Lung (tissue), 12 donors: ENCODE data around the gene PPA2. TPM values are rescaled to one million over a fixed set of nuclear protein-coding genes. Genes with fewer than 3 reads are reported as not detected.

ENCODE experiments used
- ATAC-seq: fragments of 200-7000 bp; cut with Tn5 transposase; one replicate; pipeline ENCODE4 v1.9.1; 2020; ENCODE audit warnings: moderate number of reproducible peaks; ENCODE audit not compliant: insufficient read depth, low FRiP score
- DNase-seq, 3 donors: peaks; one replicate each; pipeline ENCODE4 v3.0.0-alpha.2; 2013 to 2017
- H3K27ac ChIP-seq, 2 donors: one replicate each; pipeline ENCODE4 v1.5.1; 2013; ENCODE audit warnings: mild to moderate bottlenecking in 2 of 2, moderate library complexity in 2 of 2, control low read depth in 1 of 2, inconsistent platforms in 1 of 2, low read depth in 1 of 2, low read length in 1 of 2
- H3K27me3 ChIP-seq, 3 donors: one replicate each; pipeline ENCODE4 v1.5.1; 2013; ENCODE audit warnings: low read length in 2 of 3; ENCODE audit not compliant: control insufficient read depth in 3 of 3, insufficient read depth in 3 of 3
- H3K36me3 ChIP-seq, 4 donors: one replicate each; pipeline ENCODE4 v1.5.1; 2013; ENCODE audit warnings: low read length in 4 of 4, mild to moderate bottlenecking in 1 of 4, moderate library complexity in 1 of 4; ENCODE audit not compliant: control insufficient read depth in 4 of 4, insufficient read depth in 4 of 4
- H3K4me1 ChIP-seq, 5 donors: one replicate each; pipeline ENCODE4 v1.5.1; 2013; ENCODE audit warnings: low read length in 5 of 5, mild to moderate bottlenecking in 2 of 5, moderate library complexity in 1 of 5; ENCODE audit not compliant: control insufficient read depth in 5 of 5, insufficient read depth in 5 of 5
- H3K4me3 ChIP-seq: one replicate; pipeline ENCODE4 v1.5.1; 2013; ENCODE audit warnings: mild to moderate bottlenecking, control low read depth, moderate library complexity
- H3K9ac ChIP-seq, 2 donors: one replicate each; pipeline ENCODE4 v1.5.1; 2013; ENCODE audit warnings: low read length in 2 of 2, control low read depth in 1 of 2; ENCODE audit not compliant: insufficient read depth in 1 of 2
- H3K9me3 ChIP-seq, 4 donors: one replicate each; pipeline ENCODE4 v1.5.1; 2013; ENCODE audit warnings: low read length in 3 of 4, mild to moderate bottlenecking in 1 of 4, moderate library complexity in 1 of 4; ENCODE audit not compliant: control insufficient read depth in 4 of 4, insufficient read depth in 3 of 4
- WGBS, 2 donors: extraction: QIAGEN DNeasy Blood & Tissue Kit; methylation state at CpG; one replicate each; pipeline ENCODE4 v1.1.7; 2013; 5-methylcytosine and 5-hydroxymethylcytosine counted together
- polyA plus RNA-seq, 2 donors: library from polyadenylated mRNA; stranded (reverse); fragments of 200-250 nt; gene quantifications; one replicate each; pipeline ENCODE4 v1.2.1, GENCODE V29; 2013
- total RNA-seq, 2 donors: library from RNA; depleted of rRNA in 1 of 2; stranded (reverse); fragments of >200 nt in 1 of 2; gene quantifications; one replicate each; pipeline ENCODE4 v1.2.1, GENCODE V29; 2014 to 2021
- TF ChIP-seq, protein P1 (sequence below): IDR thresholded peaks from 2 replicates; pipeline ENCODE4 v1.5.1; 2012; ENCODE audit warnings: mild to moderate bottlenecking; ENCODE audit errors: control extremely low read depth, extremely low read depth
- donor health status: control.
- donor health status: control.
- donor health status: Bipolar disorder and iron deficiency.
- donor health status: healthy.
- donor health status: DM: yes; HTN: yes; CAD: no.

The PPA2 gene
- total and polyA plus RNA-seq, 4 donors = 70.0 to 114 (median 77.1) TPM

DNA sequence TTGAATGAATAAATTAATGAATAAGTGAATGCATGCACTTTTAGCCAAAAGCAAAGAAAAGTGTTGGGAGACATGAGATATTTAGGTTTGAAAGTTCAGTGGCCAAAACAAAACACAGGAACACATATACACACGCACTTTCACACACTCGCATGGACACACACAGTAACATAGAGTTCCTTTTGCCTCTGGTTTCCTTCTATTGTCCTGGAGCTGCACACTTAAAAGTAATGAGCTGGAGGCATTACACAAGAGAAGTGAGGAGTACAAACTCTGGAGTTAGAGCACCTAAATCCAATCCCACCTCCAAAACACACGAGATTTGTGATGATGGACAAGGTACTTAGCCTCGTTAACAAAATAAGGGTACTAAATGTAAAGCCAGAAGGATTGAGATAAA, 18.7 kb downstream of the PPA2 start:
- ATAC-seq (no peak), DNase-seq (no peak)
- Histone ChIP-seq H3K27ac (no peak overlapping the region), H3K4me1 (peaks cover 0 to 11% (median 0%) of the 10 kb centered on the region in 5 donors), H3K36me3 (peaks cover 3 to 12% (median 6%) of the 10 kb centered on the region in 4 donors), H3K9me3 (no peaks in the 10 kb centered on the region), H3K4me3 (no peak overlapping the region), H3K9ac (no peak overlapping the region), H3K27me3 (no peaks in the 10 kb centered on the region)
- TF ChIP-seq, protein P1, sequence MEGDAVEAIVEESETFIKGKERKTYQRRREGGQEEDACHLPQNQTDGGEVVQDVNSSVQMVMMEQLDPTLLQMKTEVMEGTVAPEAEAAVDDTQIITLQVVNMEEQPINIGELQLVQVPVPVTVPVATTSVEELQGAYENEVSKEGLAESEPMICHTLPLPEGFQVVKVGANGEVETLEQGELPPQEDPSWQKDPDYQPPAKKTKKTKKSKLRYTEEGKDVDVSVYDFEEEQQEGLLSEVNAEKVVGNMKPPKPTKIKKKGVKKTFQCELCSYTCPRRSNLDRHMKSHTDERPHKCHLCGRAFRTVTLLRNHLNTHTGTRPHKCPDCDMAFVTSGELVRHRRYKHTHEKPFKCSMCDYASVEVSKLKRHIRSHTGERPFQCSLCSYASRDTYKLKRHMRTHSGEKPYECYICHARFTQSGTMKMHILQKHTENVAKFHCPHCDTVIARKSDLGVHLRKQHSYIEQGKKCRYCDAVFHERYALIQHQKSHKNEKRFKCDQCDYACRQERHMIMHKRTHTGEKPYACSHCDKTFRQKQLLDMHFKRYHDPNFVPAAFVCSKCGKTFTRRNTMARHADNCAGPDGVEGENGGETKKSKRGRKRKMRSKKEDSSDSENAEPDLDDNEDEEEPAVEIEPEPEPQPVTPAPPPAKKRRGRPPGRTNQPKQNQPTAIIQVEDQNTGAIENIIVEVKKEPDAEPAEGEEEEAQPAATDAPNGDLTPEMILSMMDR = no peak
- WGBS, 2 donors = 68 to 90% methylated on average over 4 of the region's 4 CpGs

DNA sequence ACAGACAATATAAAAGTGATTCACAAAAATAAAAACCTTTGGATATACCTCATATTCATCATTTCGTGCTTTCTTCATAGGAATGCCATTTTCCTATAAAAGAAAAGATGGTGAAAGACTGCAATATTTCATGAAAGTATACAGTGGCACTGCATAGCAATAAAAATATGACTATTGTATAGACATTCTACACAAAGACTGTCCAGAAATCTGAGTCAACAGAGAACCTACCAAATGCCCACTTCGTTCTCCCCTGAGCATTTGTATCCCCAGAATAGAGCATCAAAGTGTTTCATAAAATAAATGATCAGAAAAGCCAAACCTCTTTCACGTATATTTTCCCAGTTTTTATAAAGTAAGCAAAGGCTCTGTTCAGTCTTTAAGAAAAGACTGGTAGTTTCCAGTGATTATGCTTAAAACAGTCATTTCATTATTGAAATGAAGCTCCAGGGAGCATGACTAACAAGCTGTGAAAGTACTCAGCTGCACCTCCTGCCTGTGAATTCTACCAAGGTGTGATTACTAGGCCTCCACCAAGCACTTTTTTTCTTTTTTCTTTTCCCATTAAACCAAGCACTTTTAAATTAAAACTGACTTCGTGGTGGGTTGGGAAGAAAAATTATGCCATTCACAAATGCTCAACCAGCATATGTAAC, 20.2 kb downstream of the PPA2 start:
- Histone ChIP-seq H3K4me3 (no peak overlapping the region), H3K36me3 (peaks cover 3 to 12% (median 6%) of the 10 kb centered on the region in 4 donors), H3K27ac (no peak overlapping the region), H3K4me1 (peaks cover 0 to 10% (median 0%) of the 10 kb centered on the region in 5 donors), H3K9ac (no peak overlapping the region), H3K9me3 (no peaks in the 10 kb centered on the region), H3K27me3 (no peaks in the 10 kb centered on the region)
- ATAC-seq = no peak
- no peak for DNase-seq
- WGBS, 2 donors = 90 to 95% methylated on average over 4 of the region's 4 CpGs
- TF ChIP-seq, protein P1 = no peak

DNA sequence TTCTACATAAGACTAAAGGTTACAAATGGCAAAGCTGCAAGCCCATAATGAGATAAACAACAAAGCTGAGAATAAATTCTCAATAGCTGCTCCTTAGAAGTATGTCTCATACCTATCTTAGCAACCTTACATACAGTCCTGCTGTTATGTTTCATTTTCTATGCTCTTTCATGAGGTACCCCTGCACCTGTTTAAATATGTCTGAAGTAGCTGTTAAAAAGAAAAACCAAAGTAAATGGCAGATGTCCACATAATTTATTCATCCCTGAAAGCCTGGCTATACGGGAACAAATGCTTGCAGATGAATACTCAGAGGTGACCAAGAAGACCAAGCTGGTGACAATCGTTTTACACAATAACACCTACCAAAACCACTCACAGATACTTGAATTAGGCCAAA, 22.5 kb downstream of the PPA2 start:
- no peak for ATAC-seq
- Histone ChIP-seq H3K4me3 (no peak overlapping the region), H3K9me3 (no peaks in the 10 kb centered on the region), H3K36me3 (peaks cover 5 to 12% (median 7%) of the 10 kb centered on the region in 4 donors), H3K4me1 (peaks cover 0 to 10% (median 0%) of the 10 kb centered on the region in 5 donors), H3K27me3 (no peaks in the 10 kb centered on the region), H3K9ac (no peak overlapping the region), H3K27ac (no peak overlapping the region)
- no peak for DNase-seq
- 76 to 91% methylated on average over 2 of the region's 2 CpGs for WGBS, 2 donors
- TF ChIP-seq, protein P1 = no peak

DNA sequence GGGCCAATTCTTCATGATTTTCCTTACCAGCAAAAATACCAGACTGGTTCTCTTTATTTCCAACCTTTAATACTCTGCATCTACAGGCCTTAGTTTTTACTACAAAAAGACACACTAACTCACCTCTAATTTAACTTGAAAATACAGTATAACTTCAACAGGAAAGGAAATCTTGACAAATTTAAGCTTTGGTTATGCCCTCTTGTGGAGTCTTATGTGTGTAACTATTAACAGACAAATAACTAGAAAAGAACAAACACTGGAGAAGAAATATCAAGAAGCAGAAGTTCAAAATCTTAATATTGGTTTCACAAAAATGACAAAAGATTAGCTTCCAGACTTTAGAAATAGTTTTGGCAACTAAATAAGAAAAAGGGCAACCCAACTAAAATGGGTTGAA, 33.0 kb downstream of the PPA2 start:
- Histone ChIP-seq H3K4me1 (no peaks in the 10 kb centered on the region), H3K27me3 (no peaks in the 10 kb centered on the region), H3K9ac (no peak overlapping the region), H3K27ac (no peak overlapping the region), H3K36me3 (peaks cover 4 to 31% (median 27%) of the 10 kb centered on the region in 4 donors), H3K9me3 (peaks cover 0 to 3% (median 0%) of the 10 kb centered on the region in 4 donors), H3K4me3 (no peak overlapping the region)
- TF ChIP-seq, protein P1 = no peak
- no peak for DNase-seq
- ATAC-seq = no peak
